ENCODE measurements around the gene HOXC13. TPM values are rescaled to one million over a fixed set of nuclear protein-coding genes. Genes with fewer than 3 reads are reported as not detected.

HOXC13 gene
- total RNA-seq, 2 experiments from 2014 or later: not detected

- DNase-seq (no peak), ATAC-seq (no peak)
- Mint-ChIP-seq H3K4me3 (no peak overlapping the region), H3K4me1 (ENCODE audit: low read depth) (peaks cover 30% of the 10 kb centered on the region), H3K36me3 (ENCODE audit: low read depth) (peaks cover 2% of the 10 kb centered on the region), H3K9me3 (no peaks in the 10 kb centered on the region), H3K27me3 (peaks cover 87% of the 10 kb centered on the region), H3K27ac (no peak overlapping the region)
- intact Hi-C loops (cut with micrococcal nuclease): no loop called here
- POLR2A ChIA-PET: interaction anchor here (0.9 to 1.5 kb wide), 2 partner anchors 15 to 36 kb away, joined by 4 to 7 read pairs; no protein-coding TSS in a partner anchor
- no peak for TF ChIP-seq CTCF (IDR thresholded peaks at IDR 0.05)
- CTCF ChIA-PET: interaction anchor here (1.0 to 2.1 kb wide), 2 partner anchors 214 to 247 kb away, joined by 3 to 7 read pairs; no protein-coding TSS in a partner anchor
These were observed 22.6 kb downstream of the HOXC13 start for GRCh38 chr12:53961025-53961761.

GRCh38 chr12:53963005-53963404, 24.4 kb downstream of the HOXC13 start:
- ChIA-PET POLR2A (interaction anchor here (0.6 to 0.8 kb wide), 2 partner anchors 11 to 168 kb away, joined by 3 read pairs; no protein-coding TSS in a partner anchor), CTCF (interaction anchor here (0.9 to 2.1 kb wide), 4 partner anchors 22 to 216 kb away, joined by 5 to 7 read pairs (median 5); partner anchors contain the start of gene HOXC10)
- DNase-seq (no peak), ATAC-seq (no peak)
- Mint-ChIP-seq H3K27ac (no peak overlapping the region), H3K27me3 (peaks cover 87% of the 10 kb centered on the region), H3K36me3 (ENCODE audit: low read depth) (peaks cover 2% of the 10 kb centered on the region), H3K4me3 (no peak overlapping the region), H3K4me1 (ENCODE audit: low read depth) (peaks cover 29% of the 10 kb centered on the region), H3K9me3 (no peaks in the 10 kb centered on the region)
- intact Hi-C loops (cut with micrococcal nuclease): no loop called here
- TF ChIP-seq CTCF (IDR thresholded peaks at IDR 0.05): no peak

GRCh38 chr12:53963434-53964314, 25.0 kb downstream of the HOXC13 start:
- DNase-seq: no peak
- TF ChIP-seq CTCF (IDR thresholded peaks at IDR 0.05): no peak
- intact Hi-C loops (cut with micrococcal nuclease): no loop called here
- H3K4me3 Mint-ChIP-seq: no peak overlapping the region
- ChIA-PET CTCF (interaction anchor here (0.9 to 2.1 kb wide), 5 partner anchors 21 to 217 kb away, joined by 3 to 7 read pairs (median 5); partner anchors contain the start of gene HOXC10), POLR2A (interaction anchor here (0.6 kb wide), 1 partner anchor 168 kb away, joined by 3 read pairs; no protein-coding TSS in a partner anchor)
- H3K9me3 Mint-ChIP-seq: no peaks in the 10 kb centered on the region
- no peak overlapping the region for H3K27ac Mint-ChIP-seq
- peaks cover 29% of the 10 kb centered on the region for H3K4me1 Mint-ChIP-seq (ENCODE audit: low read depth)
- H3K36me3 Mint-ChIP-seq (ENCODE audit: low read depth): peaks cover 2% of the 10 kb centered on the region
- H3K27me3 Mint-ChIP-seq: peaks cover 87% of the 10 kb centered on the region
- no peak for ATAC-seq

- ChIA-PET POLR2A (no interaction called here), CTCF (interaction anchor here (1.1 kb wide), 1 partner anchor 21 kb away, joined by 3 read pairs; the partner anchor contains the start of gene HOXC10)
- H3K4me3 Mint-ChIP-seq: no peak overlapping the region
- intact Hi-C loops (cut with micrococcal nuclease): no loop called here
- H3K9me3 Mint-ChIP-seq: no peaks in the 10 kb centered on the region
- ATAC-seq (no peak), DNase-seq (no peak)
- peaks cover 29% of the 10 kb centered on the region for H3K4me1 Mint-ChIP-seq (ENCODE audit: low read depth)
- H3K27ac Mint-ChIP-seq: no peak overlapping the region
- peaks cover 2% of the 10 kb centered on the region for H3K36me3 Mint-ChIP-seq (ENCODE audit: low read depth)
- peaks cover 89% of the 10 kb centered on the region for H3K27me3 Mint-ChIP-seq
- TF ChIP-seq CTCF (IDR thresholded peaks at IDR 0.05): no peak
These were observed 25.7 kb downstream of the HOXC13 start for GRCh38 chr12:53964315-53964713.

Measured in activated CD8-positive, alpha-beta T cell treated with anti-CD3 and anti-CD28 coated beads for 36 hours (primary cell).